ENCODE results near the gene SMYD2. TPM values are rescaled to one million over a fixed set of nuclear protein-coding genes. Genes with fewer than 3 reads are reported as not detected.

The SMYD2 gene
- total and polyA plus RNA-seq, 11 donors = 157 to 406 (median 324) TPM

- no peak for ATAC-seq
- no peak for DNase-seq
- H3K4me3 ChIP-seq = no peak overlapping the region
- H3K36me3 ChIP-seq = no peaks in the 10 kb centered on the region
- peaks cover 0 to 11% (median 0%) of the 10 kb centered on the region in 12 donors for H3K9me3 ChIP-seq
- H3K4me1 ChIP-seq = peaks cover 0 to 41% (median 21%) of the 10 kb centered on the region in 12 donors
- H3K27me3 ChIP-seq = no peaks in the 10 kb centered on the region
- peak overlapping the region; percentile 3 to 100 (median 98) for H3K27ac ChIP-seq
- intact Hi-C loops (cut with DNase I) = loop anchor here in 2 of 10 donors (5.0 to 10.0 kb wide), 2 partner anchors 51 to 52 kb away; no protein-coding TSS in a partner anchor
- 20 to 47% (median 31%) methylated on average over 1 of the region's 1 CpG for WGBS, 4 donors
- TF ChIP-seq POLR2A (IDR thresholded peaks at IDR 0.05) = no peak
- no peak for TF ChIP-seq CTCF (IDR thresholded peaks at IDR 0.05)
Measured at GRCh38 chr1:214276786-214277185, 4.2 kb upstream of the SMYD2 start.

- no peak for TF ChIP-seq CTCF (IDR thresholded peaks at IDR 0.05)
- TF ChIP-seq POLR2A (IDR thresholded peaks at IDR 0.05) = no peak
- intact Hi-C loops (cut with DNase I) = loop anchor here in 3 of 10 donors (2.0 to 10.0 kb wide), 4 partner anchors 15 to 53 kb away; no protein-coding TSS in a partner anchor
- H3K36me3 ChIP-seq = no peaks in the 10 kb centered on the region
- H3K27ac ChIP-seq = peak overlapping the region; percentile 35 to 100 (median 98)
- peaks cover 0 to 11% (median 0%) of the 10 kb centered on the region in 12 donors for H3K9me3 ChIP-seq
- H3K27me3 ChIP-seq = no peaks in the 10 kb centered on the region
- 38 to 47% (median 40%) methylated on average over 11 of the region's 11 CpGs for WGBS, 4 donors
- DNase-seq (peak in 4 of 5 donors; percentile 28 to 43 (median 42)), ATAC-seq (peak; percentile 29 to 77 (median 63))
- H3K4me1 ChIP-seq = peaks cover 0 to 48% (median 30%) of the 10 kb centered on the region in 12 donors
- H3K4me3 ChIP-seq = peak overlapping the region in 2 of 12 donors; percentile 22 to 24
Measured at GRCh38 chr1:214277704-214278635, 3.0 kb upstream of the SMYD2 start.

GRCh38 chr1:214280386-214281020 is 456 bp upstream of the SMYD2 start:
- peak overlapping the region; percentile 58 to 98 (median 92) for H3K4me3 ChIP-seq
- H3K9me3 ChIP-seq = peaks cover 0 to 7% (median 0%) of the 10 kb centered on the region in 12 donors
- intact Hi-C loops (cut with DNase I) = loop anchor here in 5 of 10 donors (2.0 to 5.0 kb wide), 6 partner anchors 20 to 272 kb away; partner anchors contain the start of gene PTPN14 (in 1 of the 5)
- no peaks in the 10 kb centered on the region for H3K36me3 ChIP-seq
- H3K27ac ChIP-seq = peak overlapping the region; percentile 94 to 100 (median 98)
- DNase-seq (peak; percentile 44 to 78 (median 60)), ATAC-seq (peak in 2 of 4 donors; percentile 3 to 11)
- H3K27me3 ChIP-seq = no peaks in the 10 kb centered on the region
- 0 to 2% (median 1%) methylated on average over 15 to 42 of the region's 42 CpGs for WGBS, 4 donors
- peaks cover 0 to 59% (median 34%) of the 10 kb centered on the region in 12 donors for H3K4me1 ChIP-seq
- TF ChIP-seq CTCF (IDR thresholded peaks at IDR 0.05) (no peak), POLR2A (IDR thresholded peaks at IDR 0.05) (no peak)
